Measurements from ENCODE around the gene SART1. TPM values are rescaled to one million over a fixed set of nuclear protein-coding genes. Genes with fewer than 3 reads are reported as not detected.

Gene SART1
- total and polyA plus RNA-seq, 10 donors: 26.6 to 117 (median 61.9) TPM

DNA sequence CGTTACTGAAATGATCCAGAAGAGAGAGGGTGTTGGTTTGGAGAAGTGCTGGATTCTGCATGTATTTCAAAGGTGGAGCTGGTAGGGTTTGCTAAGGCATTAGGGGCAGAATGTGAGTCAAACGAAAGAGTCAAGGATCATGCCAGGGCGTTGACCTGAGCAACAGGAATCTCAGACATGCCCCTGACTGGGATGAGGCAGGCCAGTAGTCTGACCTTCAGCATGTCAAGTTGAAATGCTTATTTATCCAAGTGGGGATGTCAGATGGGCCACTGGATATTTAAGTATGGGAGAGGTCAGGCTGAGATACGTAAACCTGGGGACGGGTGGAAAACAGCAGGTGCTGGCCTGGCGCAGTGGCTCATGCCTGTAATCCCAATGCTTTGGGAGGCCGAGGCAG, 19.0 kb upstream of the SART1 start:
- WGBS, 5 donors: 86 to 94% (median 91%) methylated on average over 7 of the region's 7 CpGs
- DNase-seq: no peak
- intact Hi-C loops (cut with DNase I; ENCODE audit: low total_unique reads): no loop called here
- Histone ChIP-seq H3K4me1 (peaks cover 0 to 17% (median 7%) of the 10 kb centered on the region in 6 donors), H3K27ac (no peak overlapping the region), H3K4me3 (no peak overlapping the region), H3K36me3 (no peaks in the 10 kb centered on the region), H3K27me3 (replicated peaks in 1 of 7) (peaks cover 0 to 4% (median 0%) of the 10 kb centered on the region in 7 donors), H3K9me3 (no peaks in the 10 kb centered on the region)
- TF ChIP-seq, protein P1, sequence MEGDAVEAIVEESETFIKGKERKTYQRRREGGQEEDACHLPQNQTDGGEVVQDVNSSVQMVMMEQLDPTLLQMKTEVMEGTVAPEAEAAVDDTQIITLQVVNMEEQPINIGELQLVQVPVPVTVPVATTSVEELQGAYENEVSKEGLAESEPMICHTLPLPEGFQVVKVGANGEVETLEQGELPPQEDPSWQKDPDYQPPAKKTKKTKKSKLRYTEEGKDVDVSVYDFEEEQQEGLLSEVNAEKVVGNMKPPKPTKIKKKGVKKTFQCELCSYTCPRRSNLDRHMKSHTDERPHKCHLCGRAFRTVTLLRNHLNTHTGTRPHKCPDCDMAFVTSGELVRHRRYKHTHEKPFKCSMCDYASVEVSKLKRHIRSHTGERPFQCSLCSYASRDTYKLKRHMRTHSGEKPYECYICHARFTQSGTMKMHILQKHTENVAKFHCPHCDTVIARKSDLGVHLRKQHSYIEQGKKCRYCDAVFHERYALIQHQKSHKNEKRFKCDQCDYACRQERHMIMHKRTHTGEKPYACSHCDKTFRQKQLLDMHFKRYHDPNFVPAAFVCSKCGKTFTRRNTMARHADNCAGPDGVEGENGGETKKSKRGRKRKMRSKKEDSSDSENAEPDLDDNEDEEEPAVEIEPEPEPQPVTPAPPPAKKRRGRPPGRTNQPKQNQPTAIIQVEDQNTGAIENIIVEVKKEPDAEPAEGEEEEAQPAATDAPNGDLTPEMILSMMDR (IDR thresholded peaks at IDR 0.05 in 8 of 11, conservative IDR thresholded peaks at IDR 0.05 in 3 of 11): no peak
- TF ChIP-seq POLR2AphosphoS5 (IDR thresholded peaks at IDR 0.05) (no peak), POLR2A (IDR thresholded peaks at IDR 0.05) (no peak)

GRCh38 chr11:65944191-65944590, 17.3 kb upstream of the SART1 start:
- no peak overlapping the region for H3K4me3 ChIP-seq
- no peaks in the 10 kb centered on the region for H3K36me3 ChIP-seq
- peaks cover 0 to 17% (median 7%) of the 10 kb centered on the region in 6 donors for H3K4me1 ChIP-seq
- TF ChIP-seq POLR2AphosphoS5 (IDR thresholded peaks at IDR 0.05) (no peak), POLR2A (IDR thresholded peaks at IDR 0.05) (no peak)
- WGBS, 5 donors: 85 to 97% (median 93%) methylated on average over 8 of the region's 8 CpGs
- H3K27ac ChIP-seq: no peak overlapping the region
- intact Hi-C loops (cut with DNase I; ENCODE audit: low total_unique reads): no loop called here
- H3K27me3 ChIP-seq (replicated peaks in 1 of 7): peaks cover 0 to 3% (median 0%) of the 10 kb centered on the region in 7 donors
- no peak for DNase-seq
- no peaks in the 10 kb centered on the region for H3K9me3 ChIP-seq

DNA sequence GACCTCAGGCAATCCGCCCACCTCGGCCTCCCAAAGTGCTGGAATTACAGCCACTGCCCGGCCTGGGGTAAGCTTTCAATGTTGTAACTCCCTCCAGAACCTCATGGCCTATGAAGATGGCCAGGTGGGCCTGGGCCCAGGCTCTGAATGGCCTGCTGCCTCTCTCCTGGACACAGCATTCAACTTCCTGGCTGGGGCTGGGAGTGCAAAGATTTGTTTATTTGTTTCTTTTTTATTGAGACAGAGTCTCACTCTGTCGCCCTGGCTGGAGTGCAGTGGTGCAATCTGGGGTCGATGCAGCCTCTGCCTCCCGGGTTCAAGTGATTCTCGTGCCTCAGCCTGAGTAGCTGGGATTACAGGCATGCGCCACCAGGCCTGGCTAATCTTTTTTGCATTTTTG, 16.8 kb upstream of the SART1 start:
- Histone ChIP-seq H3K4me1 (peaks cover 0 to 17% (median 7%) of the 10 kb centered on the region in 6 donors), H3K4me3 (no peak overlapping the region), H3K9me3 (no peaks in the 10 kb centered on the region), H3K27me3 (replicated peaks in 1 of 7) (peaks cover 0 to 3% (median 0%) of the 10 kb centered on the region in 7 donors), H3K27ac (no peak overlapping the region), H3K36me3 (no peaks in the 10 kb centered on the region)
- WGBS, 5 donors: 82 to 93% (median 86%) methylated on average over 6 to 8 of the region's 8 CpGs
- TF ChIP-seq POLR2A (IDR thresholded peaks at IDR 0.05): no peak
- TF ChIP-seq, protein P1 (IDR thresholded peaks at IDR 0.05 in 8 of 11, conservative IDR thresholded peaks at IDR 0.05 in 3 of 11): no peak
- no peak for TF ChIP-seq POLR2AphosphoS5 (IDR thresholded peaks at IDR 0.05)
- intact Hi-C loops (cut with DNase I; ENCODE audit: low total_unique reads): no loop called here
- no peak for DNase-seq

- Histone ChIP-seq H3K27me3 (replicated peaks in 1 of 7) (peaks cover 0 to 3% (median 0%) of the 10 kb centered on the region in 7 donors), H3K4me1 (peaks cover 0 to 17% (median 7%) of the 10 kb centered on the region in 6 donors), H3K27ac (no peak within 1 kb of the TSS), H3K36me3 (no peaks in the 10 kb centered on the region), H3K9me3 (no peaks in the 10 kb centered on the region), H3K4me3 (no peak within 1 kb of the TSS)
- WGBS, 5 donors: 65 to 86% (median 81%) methylated on average over 9 to 13 of the region's 13 CpGs
- DNase-seq: no peak
- intact Hi-C loops (cut with DNase I; ENCODE audit: low total_unique reads): no loop called here
- TF ChIP-seq, protein P1 (IDR thresholded peaks at IDR 0.05 in 8 of 11, conservative IDR thresholded peaks at IDR 0.05 in 3 of 11): no peak
- TF ChIP-seq POLR2AphosphoS5 (IDR thresholded peaks at IDR 0.05) (no peak), POLR2A (IDR thresholded peaks at IDR 0.05) (no peak)
Observed at GRCh38 chr11:65945430-65945911, 16.1 kb upstream of the SART1 start, which contains the start of gene TSGA10IP. TSGA10IP (plus strand) TSS chr11:65945480; CDS start chr11:65945676, 196 bp downstream.

Data from spleen (tissue), 11 donors.